Keratinocyte (primary cell): Measurements from ENCODE around the gene SMTNL2. TPM values are rescaled to one million over a fixed set of nuclear protein-coding genes. Genes with fewer than 3 reads are reported as not detected.

ENCODE experiments used
- DNase-seq: peaks from one replicate; pipeline ENCODE4 v3.0.0-alpha.2; 2011; ENCODE audit warnings: low read depth, missing footprints, low spot score
- FAIRE-seq: peaks from 2 replicates; lab custom pipeline; 2011; peaks lifted over from hg19 to GRCh38; lab: Jason Lieb, UNC
- H2AFZ ChIP-seq: 2 replicates; pipeline ENCODE4 v1.6.0; 2012; ENCODE audit warnings: low read length, control low read depth, inconsistent platforms; ENCODE audit not compliant: control insufficient read depth
- H3K27ac ChIP-seq: 2 replicates; pipeline ENCODE4 v1.5.1; 2011; ENCODE audit warnings: low read length; ENCODE audit not compliant: control insufficient read depth, insufficient read depth
- H3K27me3 ChIP-seq: 3 replicates; pipeline ENCODE4 v1.6.0; 2011; ENCODE audit warnings: low read length; ENCODE audit not compliant: control insufficient read depth, insufficient read depth; ENCODE audit errors: extremely low read depth
- H3K36me3 ChIP-seq, 2 experiments: 2 replicates in 1 of 2; 3 replicates in 1 of 2; pipeline ENCODE4 v1.5.1; 2011; ENCODE audit warnings: low read length in 2 of 2, mild to moderate bottlenecking in 1 of 2; ENCODE audit not compliant: control insufficient read depth in 2 of 2, insufficient read depth in 2 of 2; ENCODE audit errors: extremely low read depth in 1 of 2
- H3K4me1 ChIP-seq: 3 replicates; pipeline ENCODE4 v1.5.1; 2011; ENCODE audit warnings: low read length; ENCODE audit not compliant: control insufficient read depth, insufficient read depth; ENCODE audit errors: extremely low read depth
- H3K4me2 ChIP-seq: 3 replicates; pipeline ENCODE4 v1.6.0; 2011; ENCODE audit warnings: low read depth, low read length; ENCODE audit not compliant: control insufficient read depth, insufficient read depth; ENCODE audit errors: extremely low read depth
- H3K4me3 ChIP-seq, 3 experiments: fragments of 200-600 bp in 1 of 3; sonication (generic) in 1 of 3; 2 replicates in 2 of 3; 3 replicates in 1 of 3; pipeline ENCODE4 v1.5.1; 2011 to 2016; ENCODE audit warnings: low read length in 3 of 3, mild to moderate bottlenecking in 3 of 3, control low read depth in 2 of 3, inconsistent platforms in 1 of 3, low read depth in 1 of 3, mixed read lengths in 1 of 3, mixed run types in 1 of 3, moderate library complexity in 1 of 3; ENCODE audit not compliant: control insufficient read depth in 2 of 3, insufficient read depth in 2 of 3; ENCODE audit errors: extremely low read depth in 1 of 3
- H3K79me2 ChIP-seq: 2 replicates; pipeline ENCODE4 v1.6.0; 2012; ENCODE audit warnings: low read length; ENCODE audit not compliant: control insufficient read depth, insufficient read depth
- H3K9ac ChIP-seq: 3 replicates; pipeline ENCODE4 v1.6.0; 2011; ENCODE audit warnings: low read length; ENCODE audit not compliant: control insufficient read depth, insufficient read depth; ENCODE audit errors: extremely low read depth
- H3K9me1 ChIP-seq: 3 replicates; pipeline ENCODE4 v1.6.0; 2011; ENCODE audit warnings: low read length; ENCODE audit not compliant: control insufficient read depth, insufficient read depth; ENCODE audit errors: extremely low read depth
- H3K9me3 ChIP-seq: 2 replicates; pipeline ENCODE4 v1.5.1; 2012; ENCODE audit warnings: low read depth, low read length; ENCODE audit not compliant: control insufficient read depth
- H4K20me1 ChIP-seq: 3 replicates; pipeline ENCODE4 v1.6.0; 2011; ENCODE audit warnings: low read length; ENCODE audit not compliant: control insufficient read depth, insufficient read depth; ENCODE audit errors: extremely low read depth
- CTCF ChIP-seq, 3 experiments: IDR thresholded peaks in 1 of 3; conservative IDR thresholded peaks in 1 of 3; optimal IDR thresholded peaks in 1 of 3; 2 replicates in 2 of 3; 3 replicates in 1 of 3; pipeline versions ENCODE3 to v1.5.1; 2011; ENCODE audit warnings: low read length in 3 of 3, mild to moderate bottlenecking in 3 of 3, moderate library complexity in 2 of 3, control low read depth in 1 of 3, inconsistent platforms in 1 of 3; ENCODE audit not compliant: insufficient read depth in 2 of 3; ENCODE audit errors: extremely low read depth in 1 of 3
- EZH2 ChIP-seq: IDR thresholded peaks from one replicate; pipeline ENCODE4 v1.6.1; 2012; ENCODE audit warnings: inconsistent platforms, mild to moderate bottlenecking, low read length, moderate library complexity
- dilution Hi-C: fragments of 300-500 bp; cut with MboI; formaldehyde crosslinking; loops from one replicate; pipeline ENCODE4 v1.7.0; 2020; ENCODE audit warnings: low sequenced_read_pairs; ENCODE audit not compliant: extremely low pct_ligation_motif_present
- polyA plus RNA-seq, 5 experiments: library from polyadenylated mRNA; depleted of rRNA in 3 of 5; stranded (reverse) in 3 of 5; stranded (forward) in 1 of 5; unstranded in 1 of 5; fragments of >200 nt; gene quantifications; 1 replicate in 1 of 5; 2 replicates in 3 of 5; 3 replicates in 1 of 5; pipeline versions ENCODE4 v1.2.1 to v1.2.3, GENCODE V29; 2011 to 2012; ENCODE audit warnings: missing spikeins in 2 of 5, low read depth in 1 of 5, low replicate concordance in 1 of 5

The SMTNL2 gene
- polyA plus RNA-seq, 1 donor (not counting 4 experiments of a cell fraction or from before 2014, with no cell fraction given), result not detected

- Histone ChIP-seq H3K9ac (no peak overlapping the region), H3K36me3 (no peaks in the 10 kb centered on the region), H3K27ac (no peak overlapping the region), H3K4me3 (no peak overlapping the region), H4K20me1 (no peaks in the 10 kb centered on the region), H3K9me1 (no peaks in the 10 kb centered on the region), H2AFZ (no peak overlapping the region), H3K79me2 (no peaks in the 10 kb centered on the region), H3K4me2 (no peak overlapping the region), H3K4me1 (no peaks in the 10 kb centered on the region), H3K27me3 (peaks cover 16% of the 10 kb centered on the region), H3K9me3 (no peaks in the 10 kb centered on the region)
- DNase-seq (no peak), FAIRE-seq (no peak)
- TF ChIP-seq EZH2 (no peak), CTCF (optimal IDR thresholded peaks at IDR 0.05 in 1 of 3, IDR thresholded peaks at IDR 0.05 in 1 of 3, conservative IDR thresholded peaks at IDR 0.05 in 1 of 3; ENCODE audit: extremely low read depth in 1 of 3, insufficient read depth in 2 of 3, low read length in 3 of 3) (no peak)
- dilution Hi-C loops, result no loop called here
Measured at GRCh38 chr17:4605826-4606225, 21.5 kb downstream of the SMTNL2 start.

- no peak overlapping the region for H2AFZ ChIP-seq
- no peaks in the 10 kb centered on the region for H3K4me1 ChIP-seq
- H3K79me2 ChIP-seq, result no peaks in the 10 kb centered on the region
- H3K9me1 ChIP-seq, result no peaks in the 10 kb centered on the region
- no peaks in the 10 kb centered on the region for H3K9me3 ChIP-seq
- dilution Hi-C loops, result no loop called here
- DNase-seq, result no peak
- FAIRE-seq, result no peak
- TF ChIP-seq CTCF (optimal IDR thresholded peaks at IDR 0.05 in 1 of 3, IDR thresholded peaks at IDR 0.05 in 1 of 3, conservative IDR thresholded peaks at IDR 0.05 in 1 of 3; ENCODE audit: extremely low read depth in 1 of 3, insufficient read depth in 2 of 3, low read length in 3 of 3) (no peak), EZH2 (no peak)
- no peaks in the 10 kb centered on the region for H4K20me1 ChIP-seq
- no peaks in the 10 kb centered on the region for H3K36me3 ChIP-seq
- no peak overlapping the region for H3K4me3 ChIP-seq
- no peak overlapping the region for H3K9ac ChIP-seq
- H3K4me2 ChIP-seq, result no peak overlapping the region
- H3K27ac ChIP-seq, result no peak overlapping the region
- H3K27me3 ChIP-seq, result peaks cover 16% of the 10 kb centered on the region
Measured at GRCh38 chr17:4607261-4607741, 23.0 kb downstream of the SMTNL2 start.
